Stimulated activated memory B cell treated with anti-CD40 and anti-IgM and Interleukin-4, amounts not matched to agents 10 μg/mL and 1 μg/mL and 100 μg/mL, for 72 hours (primary cell): ENCODE measurements around the gene PLPPR1.

Experiments
- ATAC-seq: fragments of 150-1000 bp; cut with Tn5 transposase; 2 replicates; pipeline ENCODE4 v1.10.0; 2021
- H3K27ac Mint-ChIP-seq: one replicate; pipeline ENCODE4 v1.8.0; 2022; ENCODE audit warnings: mild to moderate bottlenecking, mixed read lengths
- H3K27me3 Mint-ChIP-seq: one replicate; pipeline ENCODE4 v1.8.0; 2022; ENCODE audit warnings: mixed read lengths
- H3K36me3 Mint-ChIP-seq: one replicate; pipeline ENCODE4 v1.8.0; 2022; ENCODE audit warnings: mixed read lengths
- H3K4me1 Mint-ChIP-seq: one replicate; pipeline ENCODE4 v1.8.0; 2022; ENCODE audit warnings: mixed read lengths
- H3K4me3 Mint-ChIP-seq: one replicate; pipeline ENCODE4 v1.8.0; 2022; ENCODE audit warnings: mild to moderate bottlenecking, moderate library complexity, mixed read lengths
- H3K9me3 Mint-ChIP-seq: one replicate; pipeline ENCODE4 v1.8.0; 2022; ENCODE audit warnings: mixed read lengths

The PLPPR1 gene

GRCh38 chr9:101128623-101129022 is 100.1 kb downstream of the PLPPR1 start:
- Mint-ChIP-seq H3K4me3 (no peak overlapping the region), H3K27ac (no peak overlapping the region), H3K36me3 (no peaks in the 10 kb centered on the region), H3K27me3 (no peaks in the 10 kb centered on the region), H3K4me1 (no peaks in the 10 kb centered on the region), H3K9me3 (peaks cover 12% of the 10 kb centered on the region)
- no peak for ATAC-seq

GRCh38 chr9:101130054-101130453 is 101.5 kb downstream of the PLPPR1 start:
- ATAC-seq: no peak
- peaks cover 11% of the 10 kb centered on the region for H3K9me3 Mint-ChIP-seq
- H3K4me1 Mint-ChIP-seq: no peaks in the 10 kb centered on the region
- H3K36me3 Mint-ChIP-seq: no peaks in the 10 kb centered on the region
- no peaks in the 10 kb centered on the region for H3K27me3 Mint-ChIP-seq
- H3K27ac Mint-ChIP-seq: no peak overlapping the region
- H3K4me3 Mint-ChIP-seq: no peak overlapping the region

- H3K27me3 Mint-ChIP-seq: no peaks in the 10 kb centered on the region
- H3K4me3 Mint-ChIP-seq: no peak overlapping the region
- H3K4me1 Mint-ChIP-seq: no peaks in the 10 kb centered on the region
- no peak for ATAC-seq
- H3K9me3 Mint-ChIP-seq: peaks cover 8% of the 10 kb centered on the region
- H3K27ac Mint-ChIP-seq: no peak overlapping the region
- H3K36me3 Mint-ChIP-seq: no peaks in the 10 kb centered on the region
Observed at GRCh38 chr9:101131326-101131725, 102.8 kb downstream of the PLPPR1 start.

- Mint-ChIP-seq H3K27ac (no peak overlapping the region), H3K9me3 (peaks cover 1% of the 10 kb centered on the region), H3K27me3 (no peaks in the 10 kb centered on the region), H3K36me3 (no peaks in the 10 kb centered on the region), H3K4me1 (no peaks in the 10 kb centered on the region), H3K4me3 (no peak overlapping the region)
- ATAC-seq: no peak
Observed at GRCh38 chr9:101132801-101133200, 104.3 kb downstream of the PLPPR1 start.

GRCh38 chr9:101138509-101138908 is 110.0 kb downstream of the PLPPR1 start:
- Mint-ChIP-seq H3K36me3 (no peaks in the 10 kb centered on the region), H3K27me3 (no peaks in the 10 kb centered on the region), H3K4me3 (no peak overlapping the region), H3K9me3 (no peaks in the 10 kb centered on the region), H3K27ac (no peak overlapping the region), H3K4me1 (no peaks in the 10 kb centered on the region)
- ATAC-seq: no peak

- Mint-ChIP-seq H3K9me3 (no peaks in the 10 kb centered on the region), H3K4me1 (no peaks in the 10 kb centered on the region), H3K36me3 (no peaks in the 10 kb centered on the region), H3K27me3 (no peaks in the 10 kb centered on the region), H3K4me3 (no peak overlapping the region), H3K27ac (no peak overlapping the region)
- no peak for ATAC-seq
Observed at GRCh38 chr9:101139082-101139481, 110.6 kb downstream of the PLPPR1 start.

- Mint-ChIP-seq H3K4me1 (no peaks in the 10 kb centered on the region), H3K4me3 (no peak overlapping the region), H3K36me3 (no peaks in the 10 kb centered on the region), H3K27ac (no peak overlapping the region), H3K27me3 (no peaks in the 10 kb centered on the region), H3K9me3 (no peaks in the 10 kb centered on the region)
- no peak for ATAC-seq
Observed at GRCh38 chr9:101140764-101141163, 112.2 kb downstream of the PLPPR1 start.

- no peaks in the 10 kb centered on the region for H3K27me3 Mint-ChIP-seq
- ATAC-seq: no peak
- peaks cover 8% of the 10 kb centered on the region for H3K9me3 Mint-ChIP-seq
Observed at GRCh38 chr9:101146508-101146907, 118.0 kb downstream of the PLPPR1 start.

GRCh38 chr9:101148344-101148743 is 119.8 kb downstream of the PLPPR1 start:
- H3K27ac Mint-ChIP-seq: no peak overlapping the region
- H3K36me3 Mint-ChIP-seq: no peaks in the 10 kb centered on the region
- no peak overlapping the region for H3K4me3 Mint-ChIP-seq
- no peaks in the 10 kb centered on the region for H3K4me1 Mint-ChIP-seq
- H3K9me3 Mint-ChIP-seq: peaks cover 8% of the 10 kb centered on the region
- H3K27me3 Mint-ChIP-seq: no peaks in the 10 kb centered on the region
- ATAC-seq: no peak

More at GRCh38 chr9:101146508-101146907, 118.0 kb downstream of the PLPPR1 start:
- Mint-ChIP-seq H3K27ac (no peak overlapping the region), H3K4me3 (no peak overlapping the region), H3K4me1 (no peaks in the 10 kb centered on the region), H3K36me3 (no peaks in the 10 kb centered on the region)

GRCh38 chr9:101158361-101158760 is 129.8 kb downstream of the PLPPR1 start:
- no peak overlapping the region for H3K4me3 Mint-ChIP-seq
- no peaks in the 10 kb centered on the region for H3K36me3 Mint-ChIP-seq
- no peaks in the 10 kb centered on the region for H3K27me3 Mint-ChIP-seq
- H3K9me3 Mint-ChIP-seq: no peaks in the 10 kb centered on the region
- H3K27ac Mint-ChIP-seq: no peak overlapping the region
- H3K4me1 Mint-ChIP-seq: no peaks in the 10 kb centered on the region
- no peak for ATAC-seq

GRCh38 chr9:101162231-101162630 is 133.7 kb downstream of the PLPPR1 start:
- H3K9me3 Mint-ChIP-seq: no peaks in the 10 kb centered on the region
- H3K4me1 Mint-ChIP-seq: no peaks in the 10 kb centered on the region
- H3K36me3 Mint-ChIP-seq: no peaks in the 10 kb centered on the region
- ATAC-seq: no peak
- H3K27ac Mint-ChIP-seq: no peak overlapping the region
- H3K27me3 Mint-ChIP-seq: no peaks in the 10 kb centered on the region
- no peak overlapping the region for H3K4me3 Mint-ChIP-seq

- no peak for ATAC-seq
- Mint-ChIP-seq H3K4me1 (no peaks in the 10 kb centered on the region), H3K36me3 (no peaks in the 10 kb centered on the region), H3K4me3 (no peak overlapping the region), H3K27me3 (no peaks in the 10 kb centered on the region), H3K27ac (no peak overlapping the region), H3K9me3 (no peaks in the 10 kb centered on the region)
Observed at GRCh38 chr9:101165131-101165530, 136.6 kb downstream of the PLPPR1 start.

GRCh38 chr9:101167490-101168134 is 139.1 kb downstream of the PLPPR1 start:
- Mint-ChIP-seq H3K9me3 (no peaks in the 10 kb centered on the region), H3K27me3 (no peaks in the 10 kb centered on the region), H3K27ac (no peak overlapping the region), H3K4me3 (no peak overlapping the region), H3K36me3 (no peaks in the 10 kb centered on the region), H3K4me1 (no peaks in the 10 kb centered on the region)
- no peak for ATAC-seq

- Mint-ChIP-seq H3K27ac (no peak overlapping the region), H3K9me3 (no peaks in the 10 kb centered on the region), H3K27me3 (no peaks in the 10 kb centered on the region), H3K4me1 (no peaks in the 10 kb centered on the region), H3K36me3 (no peaks in the 10 kb centered on the region), H3K4me3 (no peak overlapping the region)
- no peak for ATAC-seq
Observed at GRCh38 chr9:101172616-101173015, 144.1 kb downstream of the PLPPR1 start.

- H3K27ac Mint-ChIP-seq: no peak overlapping the region
- no peak for ATAC-seq
- no peaks in the 10 kb centered on the region for H3K4me1 Mint-ChIP-seq
- no peaks in the 10 kb centered on the region for H3K9me3 Mint-ChIP-seq
- H3K27me3 Mint-ChIP-seq: no peaks in the 10 kb centered on the region
- H3K4me3 Mint-ChIP-seq: no peak overlapping the region
- H3K36me3 Mint-ChIP-seq: no peaks in the 10 kb centered on the region
Observed at GRCh38 chr9:101173907-101174306, 145.4 kb downstream of the PLPPR1 start.

GRCh38 chr9:101176384-101176783 is 147.9 kb downstream of the PLPPR1 start:
- no peak for ATAC-seq
- Mint-ChIP-seq H3K9me3 (peaks cover 3% of the 10 kb centered on the region), H3K4me1 (no peaks in the 10 kb centered on the region), H3K4me3 (no peak overlapping the region), H3K27ac (no peak overlapping the region), H3K27me3 (no peaks in the 10 kb centered on the region), H3K36me3 (no peaks in the 10 kb centered on the region)
